Measurements from ENCODE around the gene ARHGAP26.

GRCh38 chr5:143237664-143238063 is 467.5 kb downstream of the ARHGAP26 start:
- TF ChIP-seq TAF1 (IDR thresholded peaks at IDR 0.05; ENCODE audit: low read depth) (no peak), EZH2 (IDR thresholded peaks at IDR 0.05; ENCODE audit: borderline replicate concordance, insufficient read depth, low read length, poor library complexity, severe bottlenecking) (no peak), CTCF (IDR thresholded peaks at IDR 0.05; ENCODE audit: poor library complexity, severe bottlenecking) (no peak), RAD21 (conservative IDR thresholded peaks at IDR 0.05) (no peak), POLR2AphosphoS5 (IDR thresholded peaks at IDR 0.05) (no peak), SMC3 (conservative IDR thresholded peaks at IDR 0.05; ENCODE audit: poor library complexity) (no peak), EP300 (conservative IDR thresholded peaks at IDR 0.05; ENCODE audit: poor library complexity, severe bottlenecking) (no peak)
